Renal cortex interstitium (tissue), 11 donors: ENCODE data around the gene PROX1. TPM values are rescaled to one million over a fixed set of nuclear protein-coding genes. Genes with fewer than 3 reads are reported as not detected.
"Not testable (repeated sequence)": the region's sequence is repeated elsewhere in the genome, so short reads cannot be mapped to it uniquely, and the experiment has no call there.

Source experiments
- DNase-seq, 11 donors: peaks; one replicate each; pipeline ENCODE4 v3.0.0-alpha.2; 2013; ENCODE audit warnings: low read depth in 9 of 11, low spot score in 4 of 11; ENCODE audit errors: extremely low read depth in 1 of 11
- polyA plus RNA-seq, 3 donors: library from polyadenylated mRNA; unstranded; fragments of 120-200 nt; gene quantifications; one replicate each; pipeline ENCODE4 v1.2.1, GENCODE V29; 2013; ENCODE audit not compliant: insufficient read length in 3 of 3

Gene PROX1
- polyA plus RNA-seq, 3 donors: 7.8 to 10.8 (median 7.9) TPM

DNA sequence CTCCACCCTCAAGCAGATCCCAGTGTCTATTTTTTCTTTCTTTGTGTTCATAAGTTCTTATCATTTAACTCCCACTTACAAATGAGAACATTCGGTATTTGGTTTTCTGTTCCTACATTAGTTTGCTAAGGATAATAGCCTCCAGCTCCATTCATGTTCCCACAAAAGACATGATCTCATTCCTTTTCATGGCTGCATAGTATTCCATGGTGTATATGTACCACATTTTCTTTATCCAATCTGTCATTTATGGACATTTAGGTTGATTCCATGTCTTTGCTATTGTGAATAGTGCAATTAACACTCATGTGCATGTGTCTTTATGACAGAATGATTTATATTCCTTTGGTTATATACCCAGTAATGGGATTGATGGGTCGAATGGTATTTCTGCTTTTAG, 101.2 kb downstream of the PROX1 start:
- not testable (repeated sequence) for DNase-seq
